T-helper 17 cell (primary cell): ENCODE results near the gene COX8C. TPM values are rescaled to one million over a fixed set of nuclear protein-coding genes. Genes with fewer than 3 reads are reported as not detected.

Experiments
- ATAC-seq: fragments of 150-1000 bp; cut with Tn5 transposase; 2 replicates; pipeline ENCODE4 v1.10.0; 2021; ENCODE audit warnings: mild to moderate bottlenecking, moderate library complexity
- DNase-seq, 3 donors: peaks; one replicate each; pipeline versions ENCODE4 v3.0.0 to v3.0.0-alpha.2; 2020 to 2021
- H3K9me3 ChIP-seq: one replicate; pipeline ENCODE4 v1.7.0; 2013; ENCODE audit warnings: low read length, mild to moderate bottlenecking; ENCODE audit not compliant: control insufficient read depth, poor library complexity, severe bottlenecking
- H3K27ac Mint-ChIP-seq: one replicate; pipeline ENCODE4 v1.8.0; 2022; ENCODE audit warnings: mild to moderate bottlenecking, moderate library complexity, mixed read lengths
- H3K27me3 Mint-ChIP-seq: one replicate; pipeline ENCODE4 v1.8.0; 2022; ENCODE audit warnings: mixed read lengths
- H3K36me3 Mint-ChIP-seq: one replicate; pipeline ENCODE4 v1.8.0; 2022; ENCODE audit warnings: low read depth, mixed read lengths
- H3K4me1 Mint-ChIP-seq: one replicate; pipeline ENCODE4 v1.8.0; 2022; ENCODE audit warnings: mild to moderate bottlenecking, mixed read lengths
- H3K4me3 Mint-ChIP-seq: one replicate; pipeline ENCODE4 v1.8.0; 2022; ENCODE audit warnings: mild to moderate bottlenecking, moderate library complexity, mixed read lengths
- total RNA-seq, 4 donors: library from RNA in 2 of 4; stranded (reverse) in 2 of 4; gene quantifications; one replicate each; pipeline ENCODE4 v1.2.3 and lab custom pipeline; 2022 to 2026

The COX8C gene, protein sequence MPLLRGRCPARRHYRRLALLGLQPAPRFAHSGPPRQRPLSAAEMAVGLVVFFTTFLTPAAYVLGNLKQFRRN
- total RNA-seq (not detected), total RNA-seq (lab: John Stamatoyannopoulos, UW) (0 reads per million in 2 donors)

DNA sequence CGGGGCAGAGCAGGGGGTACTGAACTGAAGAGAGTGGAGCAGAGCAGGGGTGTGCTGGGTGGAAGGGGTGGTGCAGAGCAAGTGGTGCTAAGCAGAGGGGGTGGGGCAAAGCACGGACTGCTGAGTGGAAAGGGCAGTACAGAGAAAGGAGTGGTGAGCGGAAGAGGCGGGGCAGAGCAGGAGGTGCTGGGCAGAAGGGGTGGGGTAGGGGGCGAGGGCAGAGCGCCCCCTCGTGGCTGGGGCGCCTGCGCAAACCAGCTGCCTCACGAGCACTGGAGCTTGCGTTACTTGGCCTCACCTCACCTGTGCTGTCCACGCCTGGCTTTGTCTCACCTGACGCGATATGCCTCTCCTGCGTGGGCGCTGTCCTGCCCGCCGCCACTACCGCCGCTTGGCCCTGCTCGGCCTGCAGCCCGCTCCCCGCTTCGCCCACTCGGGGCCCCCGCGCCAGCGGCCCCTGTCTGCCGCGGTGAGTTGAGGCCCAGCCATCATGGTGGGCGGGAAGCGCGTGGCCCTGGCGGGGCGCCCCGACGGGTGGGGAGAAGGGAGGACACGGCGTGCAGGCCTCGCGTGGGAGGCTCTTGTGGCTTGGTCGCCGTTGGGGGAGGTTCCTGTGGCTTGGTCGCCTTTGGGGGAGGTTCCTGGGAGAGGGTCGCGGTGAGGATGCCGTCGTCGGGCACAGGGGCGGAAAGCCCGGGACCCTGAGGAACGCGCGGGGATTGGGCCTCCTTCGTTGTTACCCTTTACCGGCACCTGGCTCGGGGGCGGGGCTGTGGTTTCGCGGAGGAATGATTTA, at the start of gene COX8C:
COX8C (plus strand) TSS at position 257 of the 796 bp plus-strand sequence; CDS start at position 344, 87 bp downstream.
- no peak for DNase-seq
- H3K36me3 Mint-ChIP-seq, result no peaks in the 10 kb centered on the region
- no peaks in the 10 kb centered on the region for H3K9me3 ChIP-seq
- H3K4me1 Mint-ChIP-seq, result no peaks in the 10 kb centered on the region
- no peak for ATAC-seq
- H3K4me3 Mint-ChIP-seq, result no peak within 1 kb of the TSS
- peaks cover 7% of the 10 kb centered on the region for H3K27me3 Mint-ChIP-seq
- H3K27ac Mint-ChIP-seq, result no peak within 1 kb of the TSS

DNA sequence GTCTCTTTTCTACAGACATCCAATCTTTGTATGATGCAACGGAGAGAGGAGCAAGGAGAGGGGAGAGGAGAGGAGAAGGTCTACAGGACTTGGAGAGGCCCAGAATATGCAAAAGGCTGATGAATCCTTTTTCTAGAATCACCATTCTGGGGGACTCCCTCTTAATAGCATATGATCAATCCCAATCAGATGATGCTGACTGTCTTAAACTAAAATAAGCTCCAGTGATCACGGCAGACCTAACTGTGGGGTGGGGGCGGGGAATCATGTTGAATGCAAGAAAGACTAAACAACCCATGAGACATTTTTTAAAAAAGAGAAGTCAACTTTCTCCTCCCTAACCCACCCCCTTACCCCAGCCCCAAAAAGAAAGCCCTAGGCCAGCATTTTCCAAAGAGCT, 47.6 kb upstream of the COX8C start:
- peaks cover 26% of the 10 kb centered on the region for H3K4me1 Mint-ChIP-seq
- no peak overlapping the region for H3K4me3 Mint-ChIP-seq
- H3K36me3 Mint-ChIP-seq, result no peaks in the 10 kb centered on the region
- H3K27me3 Mint-ChIP-seq, result no peaks in the 10 kb centered on the region
- no peaks in the 10 kb centered on the region for H3K9me3 ChIP-seq
- no peak overlapping the region for H3K27ac Mint-ChIP-seq
- no peak for DNase-seq
- no peak for ATAC-seq

- DNase-seq (no peak), ATAC-seq (no peak)
- no peaks in the 10 kb centered on the region for H3K9me3 ChIP-seq
- Mint-ChIP-seq H3K4me3 (no peak overlapping the region), H3K4me1 (peaks cover 26% of the 10 kb centered on the region), H3K27ac (no peak overlapping the region), H3K36me3 (no peaks in the 10 kb centered on the region), H3K27me3 (no peaks in the 10 kb centered on the region)
Observed at GRCh38 chr14:93299866-93300265, 47.1 kb upstream of the COX8C start.

DNA sequence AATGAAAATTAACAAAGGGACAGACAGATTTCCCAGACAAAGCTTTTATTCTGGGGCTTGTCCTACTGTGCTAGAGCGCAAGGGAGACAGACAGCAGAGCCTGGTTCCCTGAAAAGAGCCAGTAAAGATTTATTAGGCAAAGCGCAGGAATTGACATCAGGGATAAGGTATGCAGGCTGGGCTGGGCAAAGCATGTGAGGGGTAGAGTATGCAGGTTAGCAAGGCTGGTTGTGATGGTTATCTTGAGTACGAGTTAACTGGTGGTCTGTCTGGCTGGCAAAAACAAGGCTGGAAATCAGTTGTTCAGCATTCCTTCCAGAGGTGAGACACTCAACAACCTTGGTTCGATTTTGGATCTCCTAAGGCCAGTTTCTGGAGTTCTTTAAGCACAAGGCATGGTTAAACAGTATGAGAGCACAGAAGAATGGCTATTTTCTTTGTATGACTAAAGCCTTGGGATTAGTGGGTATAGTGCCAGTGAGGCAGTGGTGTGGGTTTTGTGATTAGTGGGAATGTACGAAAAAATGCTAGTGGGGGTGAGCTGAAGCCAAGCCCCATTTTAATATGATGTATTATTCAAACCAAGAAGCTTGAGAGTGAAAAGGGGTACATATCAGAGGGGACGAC, 45.0 kb upstream of the COX8C start:
- ATAC-seq, result no peak
- H3K4me1 Mint-ChIP-seq, result peaks cover 30% of the 10 kb centered on the region

DNA sequence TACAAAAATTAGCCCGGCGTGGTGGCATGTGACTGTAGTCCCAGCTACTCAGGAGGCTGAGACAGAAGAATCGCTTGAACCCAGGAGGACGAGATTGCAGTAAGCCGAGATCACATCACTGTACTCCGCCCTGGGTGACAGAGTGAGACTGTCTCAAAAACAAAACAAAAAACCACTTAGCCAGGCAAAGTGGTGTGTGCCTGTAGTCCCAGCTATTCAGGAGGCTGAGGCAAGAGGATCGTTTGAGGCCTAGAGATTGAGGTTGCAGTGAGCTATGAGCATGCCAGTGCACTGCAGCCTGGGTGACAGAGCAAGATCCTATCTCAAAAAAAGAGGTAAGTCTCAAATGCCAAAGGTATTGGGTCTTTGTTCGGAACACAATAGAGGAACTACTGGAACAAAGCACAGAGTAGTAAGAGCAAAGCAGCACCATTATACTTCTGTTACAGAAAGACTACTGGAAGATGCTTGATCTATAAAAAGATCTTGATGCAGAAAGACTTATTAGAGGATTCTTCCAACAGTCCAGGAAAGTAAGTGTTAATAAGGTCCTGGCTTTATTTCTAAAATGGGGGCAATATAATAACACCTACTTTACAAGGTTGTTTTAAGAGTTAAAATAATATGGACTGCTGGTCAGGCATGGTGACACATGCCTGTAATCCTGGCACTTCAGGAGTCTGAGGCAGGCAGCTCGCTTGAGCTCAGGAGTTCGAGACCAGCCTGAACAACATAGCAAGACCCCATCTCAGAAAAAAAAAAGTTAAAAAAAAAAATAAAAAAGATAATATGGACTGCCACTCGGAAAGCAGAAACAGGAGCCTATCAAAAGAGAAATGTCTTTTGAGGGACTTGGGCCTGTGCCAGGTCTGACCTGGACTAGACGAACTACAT, 44.0 kb upstream of the COX8C start:
- DNase-seq (no peak), ATAC-seq (no peak)
- Mint-ChIP-seq H3K4me1 (peaks cover 36% of the 10 kb centered on the region), H3K36me3 (no peaks in the 10 kb centered on the region), H3K27me3 (no peaks in the 10 kb centered on the region), H3K27ac (no peak overlapping the region), H3K4me3 (no peak overlapping the region)
- no peaks in the 10 kb centered on the region for H3K9me3 ChIP-seq

More for the DNA sequence above, 45.0 kb upstream of the COX8C start:
- no peak overlapping the region for H3K4me3 Mint-ChIP-seq
- no peaks in the 10 kb centered on the region for H3K27me3 Mint-ChIP-seq
- no peak overlapping the region for H3K27ac Mint-ChIP-seq
- no peak for DNase-seq
- H3K9me3 ChIP-seq, result no peaks in the 10 kb centered on the region
- no peaks in the 10 kb centered on the region for H3K36me3 Mint-ChIP-seq

GRCh38 chr14:93303659-93304058, 43.3 kb upstream of the COX8C start:
- no peak overlapping the region for H3K27ac Mint-ChIP-seq
- peaks cover 35% of the 10 kb centered on the region for H3K4me1 Mint-ChIP-seq
- no peak for ATAC-seq

DNA sequence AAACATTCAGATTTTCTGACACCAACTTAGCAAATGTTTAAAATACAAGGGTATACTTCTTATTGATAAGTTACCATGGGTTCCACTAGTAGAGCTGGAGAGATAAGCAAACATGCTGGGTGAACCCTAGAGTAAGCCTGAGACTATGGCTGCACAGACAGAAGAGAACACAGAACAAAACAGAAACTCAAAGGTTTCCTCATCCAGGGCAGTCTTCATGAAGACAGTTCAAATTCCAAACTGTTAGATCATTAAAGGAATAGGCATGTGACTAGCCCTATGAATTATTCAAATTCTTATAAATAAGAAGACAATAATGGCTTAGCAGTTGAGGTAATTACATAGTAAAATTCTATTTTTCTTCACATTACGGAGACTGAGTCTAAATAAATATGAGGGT, 42.2 kb upstream of the COX8C start:
- no peaks in the 10 kb centered on the region for H3K9me3 ChIP-seq
- no peaks in the 10 kb centered on the region for H3K27me3 Mint-ChIP-seq
- H3K27ac Mint-ChIP-seq, result no peak overlapping the region
- no peak overlapping the region for H3K4me3 Mint-ChIP-seq
- no peak for DNase-seq
- H3K36me3 Mint-ChIP-seq, result no peaks in the 10 kb centered on the region
- ATAC-seq, result no peak
- H3K4me1 Mint-ChIP-seq, result peaks cover 33% of the 10 kb centered on the region

More at GRCh38 chr14:93303659-93304058, 43.3 kb upstream of the COX8C start:
- H3K27me3 Mint-ChIP-seq, result no peaks in the 10 kb centered on the region
- H3K9me3 ChIP-seq, result no peaks in the 10 kb centered on the region
- no peak for DNase-seq
- no peaks in the 10 kb centered on the region for H3K36me3 Mint-ChIP-seq
- H3K4me3 Mint-ChIP-seq, result no peak overlapping the region

- DNase-seq, result no peak
- Mint-ChIP-seq H3K36me3 (no peaks in the 10 kb centered on the region), H3K27ac (no peak overlapping the region), H3K27me3 (no peaks in the 10 kb centered on the region), H3K4me3 (no peak overlapping the region), H3K4me1 (peaks cover 26% of the 10 kb centered on the region)
- no peaks in the 10 kb centered on the region for H3K9me3 ChIP-seq
- ATAC-seq, result no peak
Observed at GRCh38 chr14:93305725-93306418, 41.1 kb upstream of the COX8C start.

DNA sequence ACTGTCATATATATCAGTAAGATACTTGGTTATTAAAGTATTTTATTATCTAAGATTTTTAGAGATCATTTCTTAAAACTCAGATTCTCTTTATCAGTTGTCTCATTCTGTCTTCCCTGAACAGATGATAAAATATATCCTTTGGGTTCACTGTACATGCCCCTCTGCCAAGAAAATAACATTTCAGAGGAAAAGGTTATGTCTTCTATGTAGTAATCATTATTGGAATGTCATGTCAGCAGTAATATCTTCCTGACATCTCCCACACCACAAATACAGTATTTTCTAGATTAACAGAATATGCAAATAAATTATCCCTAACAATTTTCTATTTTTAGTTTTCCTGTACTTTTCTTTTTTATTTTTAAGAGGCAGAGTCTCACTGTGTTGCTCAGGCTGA, 40.2 kb upstream of the COX8C start:
- no peaks in the 10 kb centered on the region for H3K9me3 ChIP-seq
- Mint-ChIP-seq H3K27me3 (no peaks in the 10 kb centered on the region), H3K4me1 (peaks cover 28% of the 10 kb centered on the region), H3K36me3 (no peaks in the 10 kb centered on the region), H3K4me3 (no peak overlapping the region), H3K27ac (no peak overlapping the region)
- DNase-seq (no peak), ATAC-seq (no peak)

DNA sequence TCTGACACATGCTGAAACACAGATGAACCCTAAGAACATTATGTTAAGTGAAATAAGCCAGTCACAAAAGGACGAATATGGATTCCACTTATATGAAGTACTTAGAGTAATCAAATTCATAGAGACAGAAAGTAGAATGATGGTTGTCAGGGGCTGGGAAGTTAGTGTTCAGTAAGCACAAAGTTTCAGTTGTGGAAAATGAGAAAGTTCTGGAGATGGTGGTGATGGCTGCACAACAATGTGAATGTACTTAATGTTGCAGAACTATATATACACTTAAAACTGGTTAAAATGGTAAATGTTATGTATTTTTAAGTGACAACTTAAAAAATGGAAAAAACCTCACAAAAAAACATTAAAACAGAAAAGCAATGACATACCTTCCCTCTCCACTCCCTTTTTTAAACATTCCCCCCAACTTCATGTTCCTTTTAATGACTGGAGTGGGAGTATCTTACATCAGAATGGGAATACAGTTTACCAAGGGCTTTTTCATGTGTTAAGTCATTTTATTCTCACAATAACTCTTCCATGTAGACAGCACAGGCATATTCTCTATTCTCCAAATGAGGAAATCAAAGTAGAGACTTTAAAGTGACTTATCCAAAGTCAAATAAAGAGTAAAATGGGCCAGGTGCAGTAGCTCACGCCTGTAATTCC, 38.2 kb upstream of the COX8C start:
- no peak overlapping the region for H3K27ac Mint-ChIP-seq
- H3K9me3 ChIP-seq, result no peaks in the 10 kb centered on the region
- H3K27me3 Mint-ChIP-seq, result no peaks in the 10 kb centered on the region
- no peak overlapping the region for H3K4me3 Mint-ChIP-seq
- no peaks in the 10 kb centered on the region for H3K36me3 Mint-ChIP-seq
- H3K4me1 Mint-ChIP-seq, result peaks cover 25% of the 10 kb centered on the region
- ATAC-seq (no peak), DNase-seq (no peak)

- Mint-ChIP-seq H3K27ac (no peak overlapping the region), H3K36me3 (no peaks in the 10 kb centered on the region), H3K4me1 (peaks cover 25% of the 10 kb centered on the region), H3K27me3 (no peaks in the 10 kb centered on the region), H3K4me3 (no peak overlapping the region)
- DNase-seq, result no peak
- no peak for ATAC-seq
- H3K9me3 ChIP-seq, result no peaks in the 10 kb centered on the region
Observed at GRCh38 chr14:93309427-93309966, 37.5 kb upstream of the COX8C start.

- Mint-ChIP-seq H3K36me3 (no peaks in the 10 kb centered on the region), H3K4me3 (no peak overlapping the region), H3K27ac (no peak overlapping the region), H3K27me3 (no peaks in the 10 kb centered on the region), H3K4me1 (peaks cover 23% of the 10 kb centered on the region)
- DNase-seq (no peak), ATAC-seq (no peak)
- no peaks in the 10 kb centered on the region for H3K9me3 ChIP-seq
Observed at GRCh38 chr14:93311082-93311481, 35.9 kb upstream of the COX8C start.
